HL-60 (cell line): ENCODE results near the gene KLHL3.

ENCODE experiments used
- CTCF ChIP-seq: IDR thresholded peaks from one replicate; pipeline ENCODE4 v1.5.1; 2011; ENCODE audit warnings: low read length, control low read depth, inconsistent platforms; ENCODE audit not compliant: insufficient read depth
- GABPA ChIP-seq: IDR thresholded peaks from 2 replicates; pipeline ENCODE4 v1.6.1; 2012; ENCODE audit warnings: low read depth
- POLR2AphosphoS5 ChIP-seq: IDR thresholded peaks from 2 replicates; pipeline ENCODE4 v1.6.1; 2012; ENCODE audit warnings: low read depth
- REST ChIP-seq: IDR thresholded peaks from 2 replicates; pipeline ENCODE4 v1.6.1; 2012; ENCODE audit warnings: low read depth; ENCODE audit not compliant: insufficient replicate concordance
- SPI1 ChIP-seq: IDR thresholded peaks from 2 replicates; pipeline ENCODE4 v1.6.1; 2012; ENCODE audit warnings: low read depth, mild to moderate bottlenecking, borderline replicate concordance

GRCh38 chr5:137583129-137583528 is 152.8 kb downstream of the KLHL3 start:
- TF ChIP-seq CTCF (no peak), POLR2AphosphoS5 (no peak), GABPA (no peak), REST (no peak), SPI1 (no peak)
